ENCODE measurements around the gene LY6G6D. TPM values are rescaled to one million over a fixed set of nuclear protein-coding genes. Genes with fewer than 3 reads are reported as not detected.

Gene LY6G6D
- total and polyA plus RNA-seq, 2 of the 13 experiments (the other 11 are each of a cell fraction or from before 2014, with no cell fraction given), result not detected

GRCh38 chr6:31739639-31740396, 24.7 kb downstream of the LY6G6D start, which contains the start of gene MSH5 (continued):
- TF ChIP-seq, protein P1, sequence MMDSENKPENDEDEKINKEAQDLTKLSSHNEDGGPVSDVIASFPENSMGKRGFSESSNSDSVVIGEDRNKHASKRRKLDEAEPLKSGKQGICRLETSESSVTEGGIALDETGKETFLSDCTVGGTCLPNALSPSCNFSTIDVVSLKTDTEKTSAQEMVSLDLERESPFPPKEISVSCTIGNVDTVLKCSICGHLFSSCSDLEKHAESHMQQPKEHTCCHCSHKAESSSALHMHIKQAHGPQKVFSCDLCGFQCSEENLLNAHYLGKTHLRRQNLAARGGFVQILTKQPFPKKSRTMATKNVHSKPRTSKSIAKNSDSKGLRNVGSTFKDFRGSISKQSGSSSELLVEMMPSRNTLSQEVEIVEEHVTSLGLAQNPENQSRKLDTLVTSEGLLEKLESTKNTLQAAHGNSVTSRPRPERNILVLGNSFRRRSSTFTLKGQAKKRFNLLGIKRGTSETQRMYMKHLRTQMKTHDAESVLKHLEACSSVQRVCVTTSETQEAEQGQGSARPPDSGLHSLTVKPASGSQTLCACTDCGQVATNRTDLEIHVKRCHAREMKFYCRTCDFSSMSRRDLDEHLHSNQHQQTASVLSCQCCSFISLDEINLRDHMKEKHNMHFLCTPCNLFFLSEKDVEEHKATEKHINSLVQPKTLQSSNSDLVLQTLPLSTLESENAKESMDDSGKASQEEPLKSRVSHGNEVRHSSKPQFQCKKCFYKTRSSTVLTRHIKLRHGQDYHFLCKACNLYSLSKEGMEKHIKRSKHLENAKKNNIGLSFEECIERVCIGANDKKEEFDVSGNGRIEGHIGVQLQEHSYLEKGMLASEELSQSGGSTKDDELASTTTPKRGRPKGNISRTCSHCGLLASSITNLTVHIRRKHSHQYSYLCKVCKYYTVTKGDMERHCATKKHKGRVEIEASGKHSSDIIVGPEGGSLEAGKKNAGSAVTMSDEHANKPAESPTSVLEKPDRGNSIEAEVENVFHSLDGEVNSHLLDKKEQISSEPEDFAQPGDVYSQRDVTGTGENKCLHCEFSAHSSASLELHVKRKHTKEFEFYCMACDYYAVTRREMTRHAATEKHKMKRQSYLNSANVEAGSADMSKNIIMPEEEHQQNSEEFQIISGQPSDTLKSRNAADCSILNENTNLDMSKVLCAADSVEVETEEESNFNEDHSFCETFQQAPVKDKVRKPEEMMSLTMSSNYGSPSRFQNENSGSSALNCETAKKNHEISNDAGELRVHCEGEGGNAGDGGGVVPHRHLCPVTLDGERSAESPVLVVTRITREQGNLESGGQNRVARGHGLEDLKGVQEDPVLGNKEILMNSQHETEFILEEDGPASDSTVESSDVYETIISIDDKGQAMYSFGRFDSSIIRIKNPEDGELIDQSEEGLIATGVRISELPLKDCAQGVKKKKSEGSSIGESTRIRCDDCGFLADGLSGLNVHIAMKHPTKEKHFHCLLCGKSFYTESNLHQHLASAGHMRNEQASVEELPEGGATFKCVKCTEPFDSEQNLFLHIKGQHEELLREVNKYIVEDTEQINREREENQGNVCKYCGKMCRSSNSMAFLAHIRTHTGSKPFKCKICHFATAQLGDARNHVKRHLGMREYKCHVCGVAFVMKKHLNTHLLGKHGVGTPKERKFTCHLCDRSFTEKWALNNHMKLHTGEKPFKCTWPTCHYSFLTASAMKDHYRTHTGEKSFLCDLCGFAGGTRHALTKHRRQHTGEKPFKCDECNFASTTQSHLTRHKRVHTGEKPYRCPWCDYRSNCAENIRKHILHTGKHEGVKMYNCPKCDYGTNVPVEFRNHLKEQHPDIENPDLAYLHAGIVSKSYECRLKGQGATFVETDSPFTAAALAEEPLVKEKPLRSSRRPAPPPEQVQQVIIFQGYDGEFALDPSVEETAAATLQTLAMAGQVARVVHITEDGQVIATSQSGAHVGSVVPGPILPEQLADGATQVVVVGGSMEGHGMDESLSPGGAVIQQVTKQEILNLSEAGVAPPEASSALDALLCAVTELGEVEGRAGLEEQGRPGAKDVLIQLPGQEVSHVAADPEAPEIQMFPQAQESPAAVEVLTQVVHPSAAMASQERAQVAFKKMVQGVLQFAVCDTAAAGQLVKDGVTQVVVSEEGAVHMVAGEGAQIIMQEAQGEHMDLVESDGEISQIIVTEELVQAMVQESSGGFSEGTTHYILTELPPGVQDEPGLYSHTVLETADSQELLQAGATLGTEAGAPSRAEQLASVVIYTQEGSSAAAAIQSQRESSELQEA (CRISPR knock-in tag; IDR thresholded peaks at IDR 0.05; ENCODE audit: not compliant biosample characterization), result peak; percentile 95
- TF ChIP-seq SMAD1 (CRISPR knock-in tag; IDR thresholded peaks at IDR 0.05; ENCODE audit: borderline replicate concordance, low read depth) (peak; percentile 77; the same call in 1 of the 2 replicates), FOXP1 (IDR thresholded peaks at IDR 0.05) (no peak), FOXP1 (CRISPR knock-in tag; IDR thresholded peaks at IDR 0.05) (no peak), ZNF430 (CRISPR knock-in tag; IDR thresholded peaks at IDR 0.05) (peak; percentile 98; the same call in 1 of the 2 replicates), MXI1 (IDR thresholded peaks at IDR 0.05; ENCODE audit: borderline replicate concordance, low read depth, low read length) (peak; percentile 94), FOXA1 (IDR thresholded peaks at IDR 0.05) (no peak), FOXA1 (CRISPR knock-in tag; IDR thresholded peaks at IDR 0.05) (peak; percentile 54), THRA (CRISPR knock-in tag; IDR thresholded peaks at IDR 0.05; ENCODE audit: borderline replicate concordance) (no peak; the same call in 1 of the 2 replicates), ZNF616 (CRISPR knock-in tag; IDR thresholded peaks at IDR 0.05; ENCODE audit: low read depth) (peak; percentile 98), NR3C1 (CRISPR knock-in tag; IDR thresholded peaks at IDR 0.05) (no peak), HCFC1 (IDR thresholded peaks at IDR 0.05; ENCODE audit: low read depth, low read length) (no peak; the same call in 1 of the 2 replicates), SMAD3 (CRISPR knock-in tag; IDR thresholded peaks at IDR 0.05) (peak; percentile 50; the same call in 1 of the 2 replicates), ZNF788 (CRISPR knock-in tag; IDR thresholded peaks at IDR 0.05; ENCODE audit: borderline replicate concordance) (no peak; the same call in 1 of the 2 replicates), MTA3 (CRISPR knock-in tag; IDR thresholded peaks at IDR 0.05) (peak; percentile 38; the same call in 1 of the 2 replicates)
- TF ChIP-seq, protein P2, sequence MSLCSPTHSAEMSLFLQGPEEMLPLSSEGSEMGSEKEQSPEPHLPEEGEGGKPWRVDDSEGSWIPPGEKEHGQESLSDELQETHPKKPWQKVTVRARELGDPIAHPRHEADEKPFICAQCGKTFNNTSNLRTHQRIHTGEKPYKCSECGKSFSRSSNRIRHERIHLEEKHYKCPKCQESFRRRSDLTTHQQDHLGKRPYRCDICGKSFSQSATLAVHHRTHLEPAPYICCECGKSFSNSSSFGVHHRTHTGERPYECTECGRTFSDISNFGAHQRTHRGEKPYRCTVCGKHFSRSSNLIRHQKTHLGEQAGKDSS (CRISPR knock-in tag; IDR thresholded peaks at IDR 0.05; ENCODE audit: borderline replicate concordance, low read depth), result peak; percentile 96
- TF ChIP-seq, protein P3, sequence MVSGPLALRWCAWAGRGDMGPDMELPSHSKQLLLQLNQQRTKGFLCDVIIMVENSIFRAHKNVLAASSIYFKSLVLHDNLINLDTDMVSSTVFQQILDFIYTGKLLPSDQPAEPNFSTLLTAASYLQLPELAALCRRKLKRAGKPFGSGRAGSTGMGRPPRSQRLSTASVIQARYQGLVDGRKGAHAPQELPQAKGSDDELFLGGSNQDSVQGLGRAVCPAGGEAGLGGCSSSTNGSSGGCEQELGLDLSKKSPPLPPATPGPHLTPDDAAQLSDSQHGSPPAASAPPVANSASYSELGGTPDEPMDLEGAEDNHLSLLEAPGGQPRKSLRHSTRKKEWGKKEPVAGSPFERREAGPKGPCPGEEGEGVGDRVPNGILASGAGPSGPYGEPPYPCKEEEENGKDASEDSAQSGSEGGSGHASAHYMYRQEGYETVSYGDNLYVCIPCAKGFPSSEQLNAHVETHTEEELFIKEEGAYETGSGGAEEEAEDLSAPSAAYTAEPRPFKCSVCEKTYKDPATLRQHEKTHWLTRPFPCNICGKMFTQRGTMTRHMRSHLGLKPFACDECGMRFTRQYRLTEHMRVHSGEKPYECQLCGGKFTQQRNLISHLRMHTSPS (CRISPR knock-in tag; IDR thresholded peaks at IDR 0.05; ENCODE audit: low read depth), result peak; percentile 58

Data from HepG2 (cell line).